Right renal cortex interstitium (tissue), 3 donors: Measurements from ENCODE around the gene CSTPP1. TPM values are rescaled to one million over a fixed set of nuclear protein-coding genes. Genes with fewer than 3 reads are reported as not detected.

Experiments used
- DNase-seq, 3 donors: peaks; one replicate each; pipeline ENCODE4 v3.0.0-alpha.2; 2013; ENCODE audit warnings: low read depth in 3 of 3, low spot score in 2 of 3
- polyA plus RNA-seq, 3 donors: library from polyadenylated mRNA; unstranded; fragments of 120-200 nt; gene quantifications; one replicate each; pipeline ENCODE4 v1.2.1, GENCODE V29; 2013; ENCODE audit not compliant: insufficient read length in 3 of 3

The CSTPP1 gene
- polyA plus RNA-seq, 3 donors = 56.8 to 58.1 (median 57.1) TPM

GRCh38 chr11:47172740-47173336 is 236.3 kb downstream of the CSTPP1 start:
- DNase-seq = no peak

GRCh38 chr11:47175746-47176327 is 239.3 kb downstream of the CSTPP1 start:
- no peak for DNase-seq

GRCh38 chr11:47176328-47177228 is 240.0 kb downstream of the CSTPP1 start, which contains the start of gene ARFGAP2:
Gene ARFGAP2, minus strand, starts transcription at chr11:47176879. Its CDS starts 26 bp downstream, at chr11:47176853.
- DNase-seq = peak; percentile 82 to 93 (median 85)

- DNase-seq = peak in 2 of 3 donors; percentile 64
These were observed 240.8 kb downstream of the CSTPP1 start for GRCh38 chr11:47177229-47177845.

GRCh38 chr11:47177846-47178245 is 241.3 kb downstream of the CSTPP1 start:
- no peak for DNase-seq

- DNase-seq = no peak
These were observed 241.8 kb downstream of the CSTPP1 start for GRCh38 chr11:47178316-47178715.

GRCh38 chr11:47178737-47179654 is 242.4 kb downstream of the CSTPP1 start:
- DNase-seq = no peak

GRCh38 chr11:47179655-47179991 is 243.1 kb downstream of the CSTPP1 start:
- no peak for DNase-seq

GRCh38 chr11:47180006-47180787 is 243.6 kb downstream of the CSTPP1 start:
- DNase-seq = no peak

- no peak for DNase-seq
These were observed 244.7 kb downstream of the CSTPP1 start for GRCh38 chr11:47181271-47181670.

- DNase-seq = no peak
These were observed 245.8 kb downstream of the CSTPP1 start for GRCh38 chr11:47182380-47182779.

GRCh38 chr11:47183031-47183856 is 246.7 kb downstream of the CSTPP1 start:
- no peak for DNase-seq

GRCh38 chr11:47183969-47184368 is 247.4 kb downstream of the CSTPP1 start:
- no peak for DNase-seq

- DNase-seq = no peak
These were observed 248.2 kb downstream of the CSTPP1 start for GRCh38 chr11:47184711-47185304.

GRCh38 chr11:47185305-47186075 is 248.9 kb downstream of the CSTPP1 start:
- no peak for DNase-seq

GRCh38 chr11:47186076-47186699 is 249.6 kb downstream of the CSTPP1 start, which contains the start of gene PACSIN3:
Gene PACSIN3, minus strand, starts transcription at chr11:47186434. Its CDS starts 3,707 bp downstream, at chr11:47182727.
- DNase-seq = no peak
